ENCODE results near the gene CDH4.

- TF ChIP-seq NFIC (IDR thresholded peaks at IDR 0.05) (no peak), RAD21 (IDR thresholded peaks at IDR 0.05; ENCODE audit: low read depth) (no peak), ZBTB7A (IDR thresholded peaks at IDR 0.05; ENCODE audit: low read depth) (no peak), FOXM1 (IDR thresholded peaks at IDR 0.05; ENCODE audit: borderline replicate concordance, low read depth) (no peak), TEAD4 (IDR thresholded peaks at IDR 0.05) (no peak)
Observed at GRCh38 chr20:61430228-61430624, 178.2 kb downstream of the CDH4 start.

All from Ishikawa (cell line).